ENCODE data around the gene FOXQ1. TPM values are rescaled to one million over a fixed set of nuclear protein-coding genes. Genes with fewer than 3 reads are reported as not detected.

The FOXQ1 gene
- total RNA-seq, 1 donor from 2014 or later = 0.39 TPM

DNA sequence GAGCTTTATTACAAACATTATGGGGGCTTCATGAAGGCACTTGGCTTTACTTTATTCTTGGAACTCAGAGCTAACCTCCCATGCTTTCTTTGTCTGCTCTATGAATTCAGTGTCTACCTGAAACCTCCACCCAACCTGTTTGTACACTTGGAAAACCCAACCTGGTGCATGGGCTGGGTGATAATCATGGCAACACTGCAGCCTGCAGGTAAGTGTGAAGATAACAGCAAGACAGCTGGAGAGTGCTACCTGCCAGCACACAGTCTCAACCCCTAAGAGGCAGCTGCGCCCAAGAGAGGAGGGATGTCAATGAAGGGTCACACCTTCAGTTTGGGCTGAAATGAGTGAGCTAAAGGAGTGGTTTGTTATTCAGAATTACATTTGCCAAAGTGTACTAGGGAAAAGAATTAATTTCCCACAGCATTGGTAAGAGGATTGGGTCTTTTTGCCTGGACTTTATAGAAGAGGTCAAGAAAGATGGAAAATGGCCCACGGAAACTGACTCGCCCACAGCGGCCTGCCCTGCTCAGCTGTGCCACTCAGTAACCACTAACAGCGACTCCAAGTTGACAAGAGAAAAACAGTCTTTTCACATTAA is 24.4 kb downstream of the FOXQ1 start:
- H3K4me3 Mint-ChIP-seq (ENCODE audit: unreplicated experiment) = no peak overlapping the region
- H3K36me3 Mint-ChIP-seq (ENCODE audit: low read depth, unreplicated experiment) = no peaks in the 10 kb centered on the region
- Histone ChIP-seq H2AFZ (ENCODE audit: low read depth, low read length) (no peak overlapping the region), H3K4me2 (ENCODE audit: low read length) (no peak overlapping the region), H3K9ac (ENCODE audit: low read length) (no peak overlapping the region), H3K9me3 (ENCODE audit: insufficient read depth, low read depth, low read length) (no peaks in the 10 kb centered on the region), H3K27ac (ENCODE audit: low read depth, low read length) (no peak overlapping the region), H3K4me1 (ENCODE audit: insufficient read depth, low read length) (peaks cover 15% of the 10 kb centered on the region), H3K36me3 (ENCODE audit: insufficient read depth, low read length) (no peaks in the 10 kb centered on the region), H4K20me1 (ENCODE audit: insufficient read depth, low read length) (no peaks in the 10 kb centered on the region), H3K4me3 (ENCODE audit: insufficient read depth, low read depth, low read length) (no peak overlapping the region), H3K27me3 (ENCODE audit: insufficient read depth, low read length) (peaks cover 4% of the 10 kb centered on the region), H3K79me2 (ENCODE audit: insufficient read depth, low read length) (no peaks in the 10 kb centered on the region)
- peaks cover 11% of the 10 kb centered on the region for H3K4me1 Mint-ChIP-seq (ENCODE audit: low read depth, unreplicated experiment)
- FAIRE-seq (no peak), DNase-seq (ENCODE audit: low read depth) (no peak)
- H3K27ac Mint-ChIP-seq (ENCODE audit: unreplicated experiment) = no peak overlapping the region
- TF ChIP-seq EZH2 (IDR thresholded peaks at IDR 0.05; ENCODE audit: insufficient read depth, low read length) = no peak
- TF ChIP-seq, protein P1, sequence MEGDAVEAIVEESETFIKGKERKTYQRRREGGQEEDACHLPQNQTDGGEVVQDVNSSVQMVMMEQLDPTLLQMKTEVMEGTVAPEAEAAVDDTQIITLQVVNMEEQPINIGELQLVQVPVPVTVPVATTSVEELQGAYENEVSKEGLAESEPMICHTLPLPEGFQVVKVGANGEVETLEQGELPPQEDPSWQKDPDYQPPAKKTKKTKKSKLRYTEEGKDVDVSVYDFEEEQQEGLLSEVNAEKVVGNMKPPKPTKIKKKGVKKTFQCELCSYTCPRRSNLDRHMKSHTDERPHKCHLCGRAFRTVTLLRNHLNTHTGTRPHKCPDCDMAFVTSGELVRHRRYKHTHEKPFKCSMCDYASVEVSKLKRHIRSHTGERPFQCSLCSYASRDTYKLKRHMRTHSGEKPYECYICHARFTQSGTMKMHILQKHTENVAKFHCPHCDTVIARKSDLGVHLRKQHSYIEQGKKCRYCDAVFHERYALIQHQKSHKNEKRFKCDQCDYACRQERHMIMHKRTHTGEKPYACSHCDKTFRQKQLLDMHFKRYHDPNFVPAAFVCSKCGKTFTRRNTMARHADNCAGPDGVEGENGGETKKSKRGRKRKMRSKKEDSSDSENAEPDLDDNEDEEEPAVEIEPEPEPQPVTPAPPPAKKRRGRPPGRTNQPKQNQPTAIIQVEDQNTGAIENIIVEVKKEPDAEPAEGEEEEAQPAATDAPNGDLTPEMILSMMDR (IDR thresholded peaks at IDR 0.05; ENCODE audit: insufficient read depth, low read depth, low read length) = peak; percentile 33
- peaks cover 2% of the 10 kb centered on the region for H3K27me3 Mint-ChIP-seq (ENCODE audit: low read depth, unreplicated experiment)
- H3K9me3 Mint-ChIP-seq (ENCODE audit: unreplicated experiment) = no peaks in the 10 kb centered on the region

DNA sequence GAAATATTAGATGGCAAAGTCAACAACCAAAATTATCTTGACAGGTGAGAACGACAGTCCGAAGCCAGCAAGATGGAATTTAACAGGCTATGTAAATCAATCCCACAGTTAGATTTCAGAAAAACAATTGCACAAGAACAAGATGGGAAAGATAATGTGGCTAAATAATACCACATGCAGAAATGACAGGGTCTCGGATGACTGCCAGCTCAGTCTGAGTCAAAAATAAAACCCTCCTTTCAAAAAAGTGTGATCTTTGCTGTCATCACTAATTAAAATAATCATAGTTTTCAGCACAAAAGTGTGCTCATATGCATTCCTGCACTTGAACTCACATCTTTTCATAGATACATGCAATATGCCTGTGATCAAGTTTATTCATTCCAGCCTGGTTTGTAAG is 25.9 kb downstream of the FOXQ1 start:
- H3K4me1 Mint-ChIP-seq (ENCODE audit: low read depth, unreplicated experiment) = peaks cover 11% of the 10 kb centered on the region
- Histone ChIP-seq H2AFZ (ENCODE audit: low read depth, low read length) (no peak overlapping the region), H3K4me3 (ENCODE audit: insufficient read depth, low read depth, low read length) (no peak overlapping the region), H3K27me3 (ENCODE audit: insufficient read depth, low read length) (peaks cover 5% of the 10 kb centered on the region), H3K27ac (ENCODE audit: low read depth, low read length) (no peak overlapping the region), H3K79me2 (ENCODE audit: insufficient read depth, low read length) (no peaks in the 10 kb centered on the region), H3K4me2 (ENCODE audit: low read length) (no peak overlapping the region), H3K9ac (ENCODE audit: low read length) (no peak overlapping the region), H4K20me1 (ENCODE audit: insufficient read depth, low read length) (no peaks in the 10 kb centered on the region), H3K36me3 (ENCODE audit: insufficient read depth, low read length) (no peaks in the 10 kb centered on the region), H3K4me1 (ENCODE audit: insufficient read depth, low read length) (peaks cover 15% of the 10 kb centered on the region), H3K9me3 (ENCODE audit: insufficient read depth, low read depth, low read length) (no peaks in the 10 kb centered on the region)
- FAIRE-seq (no peak), DNase-seq (ENCODE audit: low read depth) (no peak)
- H3K36me3 Mint-ChIP-seq (ENCODE audit: low read depth, unreplicated experiment) = no peaks in the 10 kb centered on the region
- H3K9me3 Mint-ChIP-seq (ENCODE audit: unreplicated experiment) = no peaks in the 10 kb centered on the region
- TF ChIP-seq, protein P1 (IDR thresholded peaks at IDR 0.05; ENCODE audit: insufficient read depth, low read depth, low read length) = no peak
- no peak for TF ChIP-seq EZH2 (IDR thresholded peaks at IDR 0.05; ENCODE audit: insufficient read depth, low read length)
- peaks cover 2% of the 10 kb centered on the region for H3K27me3 Mint-ChIP-seq (ENCODE audit: low read depth, unreplicated experiment)
- H3K4me3 Mint-ChIP-seq (ENCODE audit: unreplicated experiment) = no peak overlapping the region
- H3K27ac Mint-ChIP-seq (ENCODE audit: unreplicated experiment) = no peak overlapping the region

DNA sequence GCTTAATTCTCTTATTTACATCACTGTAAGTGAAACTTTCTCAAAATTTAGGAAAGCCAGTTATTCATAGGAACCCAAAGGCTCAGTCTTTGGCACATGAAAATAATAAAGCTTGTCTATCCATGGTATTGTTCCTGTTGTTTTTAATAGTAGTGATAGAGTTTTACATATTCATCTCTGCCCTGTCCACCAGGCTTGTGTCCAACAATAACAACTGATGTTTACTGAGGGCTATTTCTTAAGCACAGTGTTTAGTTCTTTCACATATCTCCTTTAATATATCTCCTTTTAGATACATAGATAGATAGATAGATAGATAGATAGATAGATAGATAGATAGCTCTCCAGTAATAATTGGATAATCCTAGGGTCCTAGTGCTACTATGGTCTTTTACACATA is 34.2 kb downstream of the FOXQ1 start:
- Histone ChIP-seq H3K4me1 (ENCODE audit: insufficient read depth, low read length) (no peaks in the 10 kb centered on the region), H3K9me3 (ENCODE audit: insufficient read depth, low read depth, low read length) (no peaks in the 10 kb centered on the region), H3K27me3 (ENCODE audit: insufficient read depth, low read length) (peaks cover 3% of the 10 kb centered on the region), H3K9ac (ENCODE audit: low read length) (no peak overlapping the region), H4K20me1 (ENCODE audit: insufficient read depth, low read length) (no peaks in the 10 kb centered on the region), H3K4me3 (ENCODE audit: insufficient read depth, low read depth, low read length) (no peak overlapping the region), H3K4me2 (ENCODE audit: low read length) (no peak overlapping the region), H3K36me3 (ENCODE audit: insufficient read depth, low read length) (no peaks in the 10 kb centered on the region), H3K27ac (ENCODE audit: low read depth, low read length) (no peak overlapping the region), H2AFZ (ENCODE audit: low read depth, low read length) (no peak overlapping the region), H3K79me2 (ENCODE audit: insufficient read depth, low read length) (no peaks in the 10 kb centered on the region)
- TF ChIP-seq, protein P1 (IDR thresholded peaks at IDR 0.05; ENCODE audit: insufficient read depth, low read depth, low read length) = no peak
- TF ChIP-seq EZH2 (IDR thresholded peaks at IDR 0.05; ENCODE audit: insufficient read depth, low read length) = no peak
- Mint-ChIP-seq H3K27me3 (ENCODE audit: low read depth, unreplicated experiment) (peaks cover 4% of the 10 kb centered on the region), H3K9me3 (ENCODE audit: unreplicated experiment) (peaks cover 17% of the 10 kb centered on the region), H3K27ac (ENCODE audit: unreplicated experiment) (no peak overlapping the region), H3K4me1 (ENCODE audit: low read depth, unreplicated experiment) (no peaks in the 10 kb centered on the region), H3K4me3 (ENCODE audit: unreplicated experiment) (no peak overlapping the region), H3K36me3 (ENCODE audit: low read depth, unreplicated experiment) (no peaks in the 10 kb centered on the region)
- DNase-seq (ENCODE audit: low read depth) (no peak), FAIRE-seq (no peak)
